CD14-positive monocyte (primary cell): ENCODE data around the gene FAM72B. TPM values are rescaled to one million over a fixed set of nuclear protein-coding genes. Genes with fewer than 3 reads are reported as not detected.
"Not testable (repeated sequence)": the region's sequence is repeated elsewhere in the genome, so short reads cannot be mapped to it uniquely, and the experiment has no call there.

Experiments used
- DNase-seq, 3 donors: peaks; one replicate each; pipeline ENCODE4 v3.0.0-alpha.2; 2011 to 2022
- H2AFZ ChIP-seq: 2 replicates; pipeline ENCODE4 v1.6.0; 2012; ENCODE audit warnings: mild to moderate bottlenecking, low read depth, low read length, inconsistent platforms; ENCODE audit not compliant: insufficient read depth, poor library complexity, severe bottlenecking
- H3K27ac ChIP-seq, 2 donors: 1 replicate in 1 of 2; 2 replicates in 1 of 2; pipeline ENCODE4 v1.5.1; 2012 to 2013; ENCODE audit warnings: low read length in 2 of 2, control low read depth in 1 of 2, inconsistent platforms in 1 of 2, low read depth in 1 of 2, mild to moderate bottlenecking in 1 of 2
- H3K27me3 ChIP-seq, 2 donors: one replicate each; pipeline versions ENCODE4 v1.6.0 to v1.6.1; 2011 to 2013; ENCODE audit warnings: low read length in 2 of 2; ENCODE audit not compliant: control insufficient read depth in 2 of 2, insufficient read depth in 2 of 2
- H3K36me3 ChIP-seq, 2 donors: replicated peaks in 1 of 2; 1 replicate in 1 of 2; 2 replicates in 1 of 2; pipeline versions ENCODE4 v1.5.1 to v1.6.1; 2012 to 2013; ENCODE audit warnings: low read length in 2 of 2, control low read depth in 1 of 2, inconsistent platforms in 1 of 2, mild to moderate bottlenecking in 1 of 2; ENCODE audit not compliant: insufficient read depth in 2 of 2, control insufficient read depth in 1 of 2
- H3K4me1 ChIP-seq, 2 donors: 1 replicate in 1 of 2; 2 replicates in 1 of 2; pipeline versions ENCODE4 v1.5.1 to v1.6.1; 2012 to 2013; ENCODE audit warnings: low read length in 2 of 2, control low read depth in 1 of 2, inconsistent platforms in 1 of 2, mild to moderate bottlenecking in 1 of 2, moderate library complexity in 1 of 2; ENCODE audit not compliant: insufficient read depth in 2 of 2, control insufficient read depth in 1 of 2
- H3K4me2 ChIP-seq: replicated peaks from 2 replicates; pipeline ENCODE3; 2012; ENCODE audit warnings: low read length, moderate library complexity, mild to moderate bottlenecking; ENCODE audit not compliant: poor library complexity, severe bottlenecking; ENCODE audit errors: extremely low read depth
- H3K4me3 ChIP-seq, 3 experiments: fragments of 200-600 bp in 1 of 3; sonication (generic) in 1 of 3; replicated peaks in 1 of 3; 1 replicate in 2 of 3; 2 replicates in 1 of 3; pipeline ENCODE4 v1.5.1; 2011 to 2013; ENCODE audit warnings: low read length in 3 of 3, mild to moderate bottlenecking in 3 of 3, control low read depth in 2 of 3, low read depth in 2 of 3, inconsistent platforms in 1 of 3, moderate library complexity in 1 of 3
- H3K79me2 ChIP-seq: 2 replicates; pipeline ENCODE4 v1.6.0; 2012; ENCODE audit warnings: mild to moderate bottlenecking, control low read depth, inconsistent platforms, low read length, moderate library complexity; ENCODE audit not compliant: insufficient read depth
- H3K9ac ChIP-seq: 2 replicates; pipeline ENCODE4 v1.6.0; 2017; ENCODE audit warnings: low read length, mild to moderate bottlenecking; ENCODE audit not compliant: insufficient read depth, poor library complexity, severe bottlenecking
- H3K9me3 ChIP-seq, 2 donors: replicated peaks in 1 of 2; 1 replicate in 1 of 2; 2 replicates in 1 of 2; pipeline versions ENCODE4 v1.5.1 to v1.6.1; 2012 to 2013; ENCODE audit warnings: low read length in 2 of 2, control low read depth in 1 of 2; ENCODE audit not compliant: control insufficient read depth in 1 of 2, insufficient read depth in 1 of 2
- H4K20me1 ChIP-seq: 2 replicates; pipeline ENCODE4 v1.6.0; 2012; ENCODE audit warnings: mild to moderate bottlenecking, low read length, control low read depth, moderate library complexity; ENCODE audit not compliant: insufficient read depth
- H3K27ac Mint-ChIP-seq, 7 donors: one replicate each; pipeline ENCODE4 v1.8.0; 2020; ENCODE audit warnings: mild to moderate bottlenecking in 7 of 7, mixed read lengths in 7 of 7, moderate library complexity in 6 of 7, inconsistent platforms in 2 of 7
- H3K27me3 Mint-ChIP-seq, 3 donors: one replicate each; pipeline ENCODE4 v1.8.0; 2021 to 2022; ENCODE audit warnings: low read depth in 3 of 3, mild to moderate bottlenecking in 3 of 3, mixed read lengths in 3 of 3, moderate library complexity in 3 of 3, inconsistent platforms in 1 of 3
- H3K36me3 Mint-ChIP-seq, 2 donors: one replicate each; pipeline ENCODE4 v1.8.0; 2020; ENCODE audit warnings: mixed read lengths in 2 of 2, inconsistent platforms in 1 of 2, mild to moderate bottlenecking in 1 of 2
- H3K4me1 Mint-ChIP-seq: one replicate; pipeline ENCODE4 v1.8.0; 2020; ENCODE audit warnings: mild to moderate bottlenecking, mixed read lengths
- H3K4me3 Mint-ChIP-seq, 2 donors: one replicate each; pipeline ENCODE4 v1.8.0; 2020; ENCODE audit warnings: mild to moderate bottlenecking in 2 of 2, mixed read lengths in 2 of 2, moderate library complexity in 1 of 2
- H3K9me3 Mint-ChIP-seq, 7 donors: one replicate each; pipeline ENCODE4 v1.8.0; 2020 to 2022; ENCODE audit warnings: mixed read lengths in 7 of 7, mild to moderate bottlenecking in 6 of 7, moderate library complexity in 6 of 7, inconsistent platforms in 2 of 7
- WGBS: methylation state at CpG from one replicate; pipeline ENCODE4 v1.1.5; 2013; ENCODE audit warnings: missing lambda C conversion rate; ENCODE audit not compliant: insufficient coverage; 5-methylcytosine and 5-hydroxymethylcytosine counted together
- intact Hi-C, 2 donors: fragments of 100-400 bp; cut with micrococcal nuclease; formaldehyde crosslinking; loops; one replicate each; pipeline versions ENCODE4 v1.15.0 to v1.15.1; 2023
- polyA minus RNA-seq: library from RNA; depleted of rRNA, polyadenylated mRNA; stranded (reverse); fragments of >200 nt; gene quantifications from 2 replicates; pipeline ENCODE4 v1.2.3, GENCODE V29; 2012
- polyA plus RNA-seq, 3 donors: library from polyadenylated mRNA; depleted of rRNA in 1 of 3; unstranded in 2 of 3; stranded (reverse) in 1 of 3; fragments of 300-500 nt in 2 of 3; fragments of >200 nt in 1 of 3; fragmentation: Illumina TruSeq in 2 of 3; gene quantifications; 1 replicate in 2 of 3; 2 replicates in 1 of 3; pipeline ENCODE4 v1.2.3, GENCODE V29; 2012 to 2021
- total RNA-seq, 12 experiments: library from RNA in 1 of 12; stranded (reverse) in 1 of 12; fragments of 120-200 nt in 1 of 12; gene quantifications; one replicate each; pipeline ENCODE4 v1.2.4 and lab custom pipeline; 2013 to 2026; ENCODE audit warnings: mixed read lengths in 6 of 12, inconsistent platforms in 1 of 12

Gene FAM72B
- 2.7 TPM for total RNA-seq (2013)
- polyA plus RNA-seq (1 to 10 TPM in 1 of 3 donors, under 1 TPM in 2; 0.66 to 2.7 (median 0.73) TPM), polyA minus RNA-seq (0.48 and 1.4 TPM in 2 replicates), total RNA-seq (lab: John Stamatoyannopoulos, UW) (0 to 2.2 (median 0.49) reads per million in 11 experiments)

DNA sequence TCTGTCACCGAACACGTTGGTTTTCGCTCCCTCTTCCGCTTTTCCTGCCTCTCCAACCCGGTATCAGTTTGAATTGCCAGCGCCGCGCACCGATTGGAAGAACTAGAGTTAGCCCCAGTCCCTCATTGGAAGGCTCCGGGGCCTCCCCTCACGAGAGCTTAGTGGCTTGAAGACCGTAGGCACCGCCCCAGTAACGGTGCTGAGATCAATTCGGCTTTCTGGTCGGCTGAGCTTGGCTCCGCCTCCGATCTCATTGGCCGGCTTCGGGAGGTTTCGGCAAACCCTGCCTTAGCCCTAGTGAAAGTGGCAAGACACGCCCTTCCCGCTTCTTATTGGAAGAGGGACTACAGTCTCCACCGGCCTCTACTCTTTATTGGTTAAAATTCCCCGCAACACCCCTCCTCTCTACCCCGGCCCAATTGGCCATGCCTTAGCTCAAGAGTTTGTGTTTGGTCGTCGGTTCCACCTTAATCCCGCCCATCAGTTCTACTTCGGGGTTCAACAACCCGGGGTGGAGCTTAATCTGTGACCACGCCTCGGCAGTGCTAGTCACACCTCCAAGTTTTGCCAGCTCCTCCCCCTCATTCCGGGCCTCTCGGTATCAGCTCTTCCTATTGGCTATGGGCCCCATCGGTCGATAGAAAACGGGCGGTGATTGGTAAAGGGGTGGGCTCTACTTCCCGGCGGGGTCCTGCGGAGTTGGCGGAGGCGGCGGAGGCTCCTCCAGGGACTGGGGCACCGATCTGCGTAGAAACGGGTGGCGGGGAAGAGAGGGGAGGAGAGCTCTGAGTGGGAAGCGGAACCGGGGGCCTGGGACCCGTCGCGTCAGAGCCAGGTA, at the start of gene FAM72B, which contains the start of gene SRGAP2C:
Gene FAM72B, minus strand, starts transcription at position 51 of the 838 bp plus-strand sequence. CDS start 851 bp downstream, outside the sequence.
Gene SRGAP2C, plus strand, starts transcription at position 686 of the 838 bp plus-strand sequence. CDS start 2,472 bp downstream, outside the sequence.
- H3K27me3 Mint-ChIP-seq, H3K79me2 ChIP-seq, H3K36me3 ChIP-seq, H3K9me3 ChIP-seq, H3K9ac ChIP-seq, H3K4me1 ChIP-seq, H3K36me3 Mint-ChIP-seq, H3K9me3 Mint-ChIP-seq, H2AFZ ChIP-seq, H3K4me2 ChIP-seq, H4K20me1 ChIP-seq, H3K27me3 ChIP-seq, intact Hi-C loops, H3K4me1 Mint-ChIP-seq: not testable (repeated sequence)
- DNase-seq: peak; percentile 97 to 100 (median 98)
- WGBS: 2% methylated on average over 11 of the region's 54 CpGs
- peak within 1 kb of the TSS; percentile 40 to 68 (median 48) for H3K4me3 ChIP-seq
- H3K4me3 Mint-ChIP-seq: peak within 1 kb of the TSS; percentile 88 to 90
- H3K27ac Mint-ChIP-seq: peak within 1 kb of the TSS; percentile 83 to 95 (median 92)
- peak within 1 kb of the TSS in 1 of 2 donors; percentile 66 for H3K27ac ChIP-seq

DNA sequence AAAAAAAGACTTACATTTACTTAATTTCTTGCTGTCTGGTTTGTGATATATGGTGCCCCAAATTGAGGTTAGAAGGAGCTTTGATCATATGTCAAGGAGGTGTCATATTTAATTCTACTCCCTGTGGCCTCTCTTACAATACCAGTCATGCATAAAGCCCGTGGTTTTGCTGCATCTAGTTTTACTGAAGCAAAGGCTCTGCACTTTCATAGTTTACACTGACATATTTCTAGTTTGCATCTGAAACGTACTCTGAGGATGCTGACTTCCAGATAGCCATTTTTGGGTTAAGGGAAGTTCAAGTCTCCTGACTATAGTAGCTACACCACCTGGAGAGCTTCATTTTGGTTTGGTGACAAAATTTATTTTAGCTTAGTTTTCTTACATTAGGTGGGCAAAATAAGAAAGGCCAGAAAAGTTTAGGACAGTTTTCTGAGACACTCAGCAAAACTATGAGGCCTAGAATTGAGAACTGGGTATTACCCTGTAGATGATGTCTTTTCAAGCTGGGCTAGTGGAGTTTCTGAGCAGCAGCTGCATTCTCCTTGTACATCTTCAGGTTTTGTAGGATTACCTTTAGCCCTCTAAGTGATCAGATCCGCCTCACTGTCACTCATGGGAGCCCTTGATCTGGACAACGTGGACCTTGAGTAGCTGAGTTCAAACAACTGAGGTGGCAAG, 48.4 kb upstream of the FAM72B start:
- H3K27me3 Mint-ChIP-seq, H3K36me3 ChIP-seq, H3K9me3 ChIP-seq, H3K4me2 ChIP-seq, H3K36me3 Mint-ChIP-seq, DNase-seq, H3K27ac ChIP-seq, H3K9ac ChIP-seq, H3K4me3 ChIP-seq, H3K4me1 Mint-ChIP-seq, intact Hi-C loops, H4K20me1 ChIP-seq, H3K27me3 ChIP-seq, H3K4me1 ChIP-seq, H3K4me3 Mint-ChIP-seq, H3K27ac Mint-ChIP-seq, H3K9me3 Mint-ChIP-seq, H3K79me2 ChIP-seq, H2AFZ ChIP-seq: not testable (repeated sequence)
- no CpG with 5 or more reads among the region's 4 CpGs for WGBS

DNA sequence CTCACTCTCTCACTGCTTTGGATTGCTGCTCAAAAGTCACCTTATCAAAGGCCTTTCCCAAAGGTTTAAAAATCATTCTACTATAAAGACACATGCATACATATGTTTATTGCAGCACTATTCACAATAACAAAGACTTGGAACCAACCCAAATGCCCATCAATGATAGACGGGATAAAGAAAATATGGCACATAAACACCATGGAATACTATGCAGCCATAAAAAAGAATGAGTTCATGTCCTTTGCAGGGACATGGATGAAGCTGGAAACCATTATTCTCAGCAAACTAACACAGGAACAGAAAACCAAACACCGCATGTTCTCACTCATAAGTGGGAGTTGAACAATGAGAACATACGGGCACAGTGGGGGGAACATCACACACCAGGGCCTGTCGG, 46.5 kb upstream of the FAM72B start:
- H3K27ac ChIP-seq, H4K20me1 ChIP-seq, H3K4me3 ChIP-seq, H3K4me1 ChIP-seq, H3K36me3 ChIP-seq, H2AFZ ChIP-seq, H3K27me3 Mint-ChIP-seq, DNase-seq, H3K4me3 Mint-ChIP-seq, H3K9ac ChIP-seq, H3K4me1 Mint-ChIP-seq, intact Hi-C loops, H3K9me3 Mint-ChIP-seq, H3K27me3 ChIP-seq, H3K36me3 Mint-ChIP-seq, H3K9me3 ChIP-seq, H3K27ac Mint-ChIP-seq, H3K4me2 ChIP-seq: not testable (repeated sequence)
- WGBS: no CpG with 5 or more reads among the region's 4 CpGs
- peaks cover 13% of the 10 kb centered on the region for H3K79me2 ChIP-seq

DNA sequence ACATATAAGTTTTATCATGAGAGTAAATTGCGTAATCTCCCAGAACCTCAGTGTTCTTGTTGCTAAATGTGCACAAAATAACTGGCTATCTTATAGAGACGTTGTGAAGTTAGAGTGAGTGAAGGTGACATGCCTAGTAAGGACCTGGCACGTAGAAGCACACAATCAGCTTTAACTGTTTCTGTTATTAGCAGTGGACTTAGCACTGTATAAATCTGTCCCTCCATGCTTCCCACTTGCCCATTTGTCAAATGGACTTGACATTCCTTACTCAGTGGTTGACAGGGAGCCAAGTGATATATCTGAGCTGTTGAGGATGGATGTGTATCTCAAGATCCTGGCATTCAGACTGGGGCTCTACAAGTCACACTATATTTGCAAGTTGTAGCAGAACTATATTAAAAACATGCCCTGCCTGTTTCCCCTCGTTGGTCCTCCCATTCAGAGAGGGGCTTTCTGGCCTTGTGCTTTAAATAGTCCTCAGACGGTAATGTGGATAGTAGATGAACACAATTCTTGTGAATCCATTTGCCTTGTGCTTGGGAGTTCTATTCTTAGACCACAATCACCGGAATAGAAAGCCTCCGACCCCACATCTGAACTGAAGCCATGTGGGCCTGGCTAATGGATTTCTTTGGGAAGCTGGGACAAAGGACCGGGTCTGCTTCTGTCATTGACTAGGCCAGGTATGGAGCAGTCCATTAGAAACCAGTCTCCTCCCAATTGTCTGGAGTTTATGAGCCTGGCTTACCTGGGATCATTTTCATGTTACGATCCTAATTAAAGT, 43.6 kb upstream of the FAM72B start:
- H3K9ac ChIP-seq, H3K4me3 Mint-ChIP-seq, H4K20me1 ChIP-seq, H2AFZ ChIP-seq, H3K36me3 ChIP-seq, H3K4me1 ChIP-seq, H3K4me2 ChIP-seq, H3K27me3 ChIP-seq, H3K27me3 Mint-ChIP-seq, H3K27ac ChIP-seq, H3K36me3 Mint-ChIP-seq, DNase-seq, H3K27ac Mint-ChIP-seq, intact Hi-C loops, H3K4me3 ChIP-seq, H3K9me3 ChIP-seq, H3K9me3 Mint-ChIP-seq, H3K4me1 Mint-ChIP-seq: not testable (repeated sequence)
- H3K79me2 ChIP-seq: peaks cover 12% of the 10 kb centered on the region
- WGBS: no CpG with 5 or more reads among the region's 9 CpGs
